Effector memory CD8-positive, alpha-beta T cell (primary cell): ENCODE data around the gene ENGASE.

Experiments used
- ATAC-seq: fragments of 150-1000 bp; cut with Tn5 transposase; replicated peaks from 2 replicates; pipeline ENCODE4 v1.10.0; 2021; ENCODE audit warnings: mild to moderate bottlenecking, moderate library complexity
- DNase-seq, 3 experiments: peaks; one replicate each; pipeline ENCODE4 v3.0.0; 2021
- H3K27ac Mint-ChIP-seq, 2 donors: one replicate each; pipeline ENCODE4 v1.8.0; 2022; ENCODE audit warnings: mild to moderate bottlenecking in 2 of 2, mixed read lengths in 2 of 2, moderate library complexity in 2 of 2
- H3K27me3 Mint-ChIP-seq, 2 donors: one replicate each; pipeline ENCODE4 v1.8.0; 2022; ENCODE audit warnings: mixed read lengths in 2 of 2
- H3K36me3 Mint-ChIP-seq: one replicate; pipeline ENCODE4 v1.8.0; 2022; ENCODE audit warnings: mild to moderate bottlenecking, moderate library complexity, mixed read lengths; ENCODE audit not compliant: insufficient read depth
- H3K4me1 Mint-ChIP-seq, 2 donors: one replicate each; pipeline ENCODE4 v1.8.0; 2022; ENCODE audit warnings: low read depth in 2 of 2, mixed read lengths in 2 of 2
- H3K4me3 Mint-ChIP-seq, 2 donors: one replicate each; pipeline ENCODE4 v1.8.0; 2022; ENCODE audit warnings: mild to moderate bottlenecking in 2 of 2, mixed read lengths in 2 of 2, moderate library complexity in 2 of 2
- H3K9me3 Mint-ChIP-seq, 2 donors: one replicate each; pipeline ENCODE4 v1.8.0; 2022; ENCODE audit warnings: mixed read lengths in 2 of 2

Gene ENGASE

DNA sequence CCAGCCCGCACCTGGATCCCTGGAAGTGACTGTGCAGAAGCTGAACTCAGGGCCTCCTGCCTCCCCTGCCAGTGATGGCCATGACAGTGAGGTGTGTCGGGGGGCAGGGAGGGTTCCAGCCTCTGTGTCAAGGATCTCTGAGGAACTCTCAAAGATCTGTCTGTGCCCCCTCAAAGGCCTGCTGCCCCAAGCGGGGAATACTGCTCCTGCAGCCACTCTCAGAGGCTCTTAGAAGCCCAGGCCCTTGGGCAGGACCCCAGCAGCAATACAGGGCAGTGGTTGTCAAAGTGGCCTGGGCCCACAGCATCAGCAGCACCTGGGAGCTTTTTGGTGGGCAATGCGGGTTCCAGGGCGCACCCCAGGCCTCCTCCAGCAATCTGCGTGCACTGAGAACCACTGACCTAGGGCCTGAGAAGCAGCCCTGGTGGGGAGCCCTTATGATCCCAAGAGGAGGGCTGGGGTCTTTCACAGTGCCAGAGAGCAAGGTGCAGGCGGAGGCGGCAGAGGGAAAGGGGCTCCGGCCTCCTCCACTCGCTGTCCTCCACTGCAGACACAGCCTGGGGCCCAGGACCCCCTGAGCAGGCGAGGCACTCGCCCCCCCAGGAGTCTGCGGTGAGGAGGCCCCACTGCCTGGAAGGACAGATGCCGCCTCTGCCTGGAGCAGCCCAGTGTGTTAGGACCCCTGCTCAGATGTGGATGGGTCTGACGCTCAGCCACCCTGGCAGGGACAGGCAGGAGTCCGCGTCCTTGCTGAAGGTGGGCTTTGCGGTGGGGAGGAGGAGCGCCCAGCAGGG is 42.1 kb downstream of the ENGASE start:
- no peak for ATAC-seq
- DNase-seq: no peak
- Mint-ChIP-seq H3K4me3 (no peak overlapping the region), H3K4me1 (no peaks in the 10 kb centered on the region), H3K36me3 (peaks cover 3% of the 10 kb centered on the region), H3K9me3 (no peaks in the 10 kb centered on the region), H3K27ac (no peak overlapping the region), H3K27me3 (peaks cover 9 to 46% of the 10 kb centered on the region in 2 donors)

DNA sequence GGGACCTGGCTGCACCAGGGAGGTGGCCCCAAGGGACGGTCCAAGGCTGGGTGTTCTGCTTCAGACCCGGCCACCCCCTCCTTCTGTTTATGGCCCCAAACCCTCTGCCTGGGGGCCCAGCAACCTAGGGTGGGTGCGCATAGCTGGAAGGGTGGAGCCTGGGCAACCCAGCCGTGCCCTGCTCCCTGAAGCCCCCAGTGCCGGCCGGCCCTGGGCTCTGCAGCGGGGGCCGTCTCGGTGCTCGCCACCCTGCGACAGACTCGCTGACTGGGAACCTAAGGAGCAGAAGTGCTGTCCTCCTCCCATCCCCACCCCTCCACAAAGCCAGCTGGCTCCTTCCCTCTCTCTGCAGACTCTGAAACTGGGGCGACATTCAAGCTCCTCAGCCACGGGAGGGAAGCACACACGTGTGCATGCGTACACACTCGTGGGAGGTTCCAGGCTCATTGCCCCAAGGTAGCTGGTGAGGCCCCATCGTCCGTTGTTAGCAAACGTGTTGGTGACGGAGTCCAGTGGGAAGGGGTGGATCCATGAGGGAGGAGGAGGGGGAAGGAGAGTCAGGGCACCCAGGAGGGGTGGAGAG is 43.4 kb downstream of the ENGASE start:
- H3K4me1 Mint-ChIP-seq: no peaks in the 10 kb centered on the region
- peaks cover 9 to 38% of the 10 kb centered on the region in 2 donors for H3K27me3 Mint-ChIP-seq
- no peaks in the 10 kb centered on the region for H3K9me3 Mint-ChIP-seq
- H3K4me3 Mint-ChIP-seq: no peak overlapping the region
- ATAC-seq: no peak
- no peak for DNase-seq
- H3K27ac Mint-ChIP-seq: no peak overlapping the region
- H3K36me3 Mint-ChIP-seq: peaks cover 3% of the 10 kb centered on the region

DNA sequence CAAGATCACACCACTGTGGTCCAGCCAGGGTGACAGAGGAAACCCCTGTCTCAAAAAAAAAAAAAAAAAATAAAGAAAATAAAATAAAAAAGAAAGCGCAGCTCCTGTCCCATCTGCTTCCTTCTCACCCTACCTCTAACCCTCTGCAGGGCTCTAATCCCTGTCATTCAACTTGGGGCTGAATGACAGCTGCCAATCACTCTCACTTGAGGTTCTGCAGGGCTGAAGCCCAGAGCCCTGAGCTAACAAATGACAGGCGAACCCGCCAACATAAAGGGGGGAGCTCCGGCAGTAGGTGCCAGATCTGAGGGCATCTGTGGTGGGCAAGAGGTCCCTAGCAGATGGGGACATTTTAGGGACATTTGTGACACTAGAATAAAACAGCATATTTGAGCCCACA is 44.3 kb downstream of the ENGASE start:
- Mint-ChIP-seq H3K4me1 (no peaks in the 10 kb centered on the region), H3K9me3 (no peaks in the 10 kb centered on the region), H3K36me3 (peaks cover 3% of the 10 kb centered on the region), H3K27ac (no peak overlapping the region), H3K27me3 (peaks cover 9 to 30% of the 10 kb centered on the region in 2 donors), H3K4me3 (no peak overlapping the region)
- no peak for ATAC-seq
- no peak for DNase-seq

DNA sequence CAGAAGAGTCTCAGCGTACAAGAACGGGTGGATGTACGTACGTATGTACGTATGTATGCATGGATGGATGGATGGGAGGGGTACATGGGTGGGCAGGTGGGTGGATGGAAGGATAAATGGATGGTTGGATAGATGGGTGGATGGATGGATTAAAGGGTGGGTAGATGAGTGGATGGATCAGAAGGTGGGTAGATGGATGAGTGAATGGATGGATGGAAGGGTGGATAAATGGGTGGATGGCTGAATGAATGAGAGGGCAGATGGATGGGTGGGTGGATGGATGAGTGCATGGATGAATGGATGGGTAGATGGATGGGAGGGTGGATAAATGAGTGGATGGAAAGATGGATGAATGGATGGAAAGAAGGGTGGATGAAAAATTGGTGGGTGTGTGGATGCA is 45.6 kb downstream of the ENGASE start:
- DNase-seq: no peak
- no peak for ATAC-seq

DNA sequence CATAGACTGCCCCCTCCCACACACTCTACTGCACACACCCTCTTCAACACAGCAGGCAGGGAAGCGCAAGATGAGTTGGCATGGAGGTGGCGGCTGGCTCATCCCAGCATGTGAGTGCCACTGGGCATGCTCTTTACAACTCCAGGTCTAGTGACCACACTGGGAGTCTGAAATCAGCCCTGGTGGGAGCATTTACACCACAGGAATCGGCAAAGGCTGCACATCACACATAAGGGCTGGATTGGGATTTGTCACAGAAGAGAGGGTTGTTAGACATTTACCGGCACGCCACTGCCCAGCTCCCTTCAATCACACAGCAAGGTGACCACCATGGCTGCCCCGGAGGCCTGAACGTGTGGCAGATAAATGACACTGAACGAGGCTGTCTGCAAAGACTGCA is 49.4 kb downstream of the ENGASE start:
- Mint-ChIP-seq H3K9me3 (no peaks in the 10 kb centered on the region), H3K4me1 (no peaks in the 10 kb centered on the region), H3K4me3 (no peak overlapping the region), H3K36me3 (peaks cover 3% of the 10 kb centered on the region), H3K27me3 (peaks cover 16 to 44% of the 10 kb centered on the region in 2 donors), H3K27ac (no peak overlapping the region)
- ATAC-seq: no peak
- DNase-seq: no peak

More for the DNA sequence above, 45.6 kb downstream of the ENGASE start:
- no peak overlapping the region for H3K27ac Mint-ChIP-seq
- H3K27me3 Mint-ChIP-seq: peaks cover 9 to 25% of the 10 kb centered on the region in 2 donors
- H3K36me3 Mint-ChIP-seq: peaks cover 3% of the 10 kb centered on the region
- H3K4me3 Mint-ChIP-seq: no peak overlapping the region
- H3K4me1 Mint-ChIP-seq: no peaks in the 10 kb centered on the region
- no peaks in the 10 kb centered on the region for H3K9me3 Mint-ChIP-seq

DNA sequence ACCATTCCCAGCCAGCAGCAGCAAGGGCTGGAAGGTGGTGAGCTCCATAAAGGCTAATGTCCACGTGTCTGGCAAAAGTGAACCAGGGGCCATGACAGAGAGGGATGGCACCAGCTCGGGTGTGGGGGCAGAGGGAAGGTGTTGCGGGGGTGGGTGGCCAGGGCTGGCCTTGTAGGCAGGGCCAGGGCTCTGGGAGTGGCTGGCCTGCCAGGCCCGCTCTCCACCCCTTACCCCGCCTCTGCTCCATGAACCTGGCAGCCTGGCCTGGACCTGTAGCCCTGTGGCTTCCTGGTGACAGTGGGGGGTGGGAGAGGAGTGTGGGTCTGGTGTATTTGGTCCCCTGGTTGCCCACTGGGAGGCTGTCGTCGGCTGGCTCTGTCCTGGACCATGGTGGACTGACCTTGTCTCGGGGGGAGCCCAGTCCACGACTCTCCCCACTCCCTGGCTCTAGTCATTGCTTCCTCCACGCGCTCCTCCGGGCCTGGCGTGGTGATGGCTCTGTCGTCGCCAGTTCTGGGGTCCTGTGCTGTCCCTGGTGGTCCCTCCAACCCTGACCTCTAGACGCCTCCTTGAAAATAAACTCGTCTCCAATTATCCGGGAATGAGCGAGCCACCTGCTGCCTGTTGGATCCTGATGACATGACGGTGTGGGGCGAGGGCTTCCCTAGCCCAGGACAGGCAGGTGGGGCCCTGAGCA is 50.0 kb downstream of the ENGASE start:
- no peaks in the 10 kb centered on the region for H3K4me1 Mint-ChIP-seq
- H3K27me3 Mint-ChIP-seq: peaks cover 14 to 43% of the 10 kb centered on the region in 2 donors
- ATAC-seq (no peak), DNase-seq (no peak)
- H3K9me3 Mint-ChIP-seq: no peaks in the 10 kb centered on the region
- H3K27ac Mint-ChIP-seq: no peak overlapping the region
- no peak overlapping the region for H3K4me3 Mint-ChIP-seq
- H3K36me3 Mint-ChIP-seq: peaks cover 1% of the 10 kb centered on the region

DNA sequence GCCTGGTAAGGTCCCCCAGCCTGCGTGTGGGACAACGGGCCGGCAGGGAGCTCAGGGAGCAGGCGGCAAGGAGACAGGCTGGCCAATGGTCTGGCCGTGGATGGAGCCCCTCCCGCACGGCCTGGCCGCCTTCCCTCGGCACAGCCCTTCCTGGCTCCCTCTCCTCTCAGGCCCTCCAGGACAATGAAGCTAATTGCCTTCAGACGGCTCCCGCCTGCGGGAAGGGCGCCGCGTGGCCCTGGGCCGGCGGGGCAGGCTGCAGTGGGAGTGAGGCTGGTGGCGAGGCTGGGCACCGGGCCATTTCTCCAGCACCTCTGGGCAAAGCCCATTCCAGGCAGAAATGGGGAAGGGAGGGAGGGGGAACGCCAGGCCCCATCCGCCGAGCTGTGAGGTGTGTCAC is 50.9 kb downstream of the ENGASE start:
- DNase-seq: no peak
- Mint-ChIP-seq H3K27me3 (peaks cover 16 to 44% of the 10 kb centered on the region in 2 donors), H3K4me1 (no peaks in the 10 kb centered on the region), H3K9me3 (no peaks in the 10 kb centered on the region), H3K4me3 (no peak overlapping the region), H3K36me3 (no peaks in the 10 kb centered on the region), H3K27ac (no peak overlapping the region)
- ATAC-seq: no peak

DNA sequence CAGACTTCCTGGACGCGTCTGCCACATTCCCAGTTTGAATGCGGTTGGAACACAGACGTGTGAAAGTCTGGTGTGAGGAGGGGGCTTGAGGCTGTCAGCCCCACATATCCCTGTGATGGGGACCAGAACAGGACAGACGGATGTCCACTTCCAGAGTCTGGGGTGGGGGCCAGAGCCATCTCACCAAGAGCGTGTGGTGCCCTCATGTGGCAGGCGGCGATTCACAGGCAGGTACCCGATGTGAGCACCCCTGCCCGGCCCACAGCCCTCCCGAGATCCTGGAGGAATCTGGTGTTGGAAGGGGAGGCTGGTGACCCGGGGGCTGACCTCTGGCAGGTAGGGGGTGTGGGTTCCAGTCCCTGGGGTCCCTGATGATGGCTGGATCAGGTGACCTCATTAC is 51.5 kb downstream of the ENGASE start:
- Mint-ChIP-seq H3K27me3 (peaks cover 20 to 50% of the 10 kb centered on the region in 2 donors), H3K9me3 (no peaks in the 10 kb centered on the region), H3K27ac (no peak overlapping the region), H3K4me1 (no peaks in the 10 kb centered on the region), H3K4me3 (no peak overlapping the region), H3K36me3 (no peaks in the 10 kb centered on the region)
- ATAC-seq (no peak), DNase-seq (no peak)

DNA sequence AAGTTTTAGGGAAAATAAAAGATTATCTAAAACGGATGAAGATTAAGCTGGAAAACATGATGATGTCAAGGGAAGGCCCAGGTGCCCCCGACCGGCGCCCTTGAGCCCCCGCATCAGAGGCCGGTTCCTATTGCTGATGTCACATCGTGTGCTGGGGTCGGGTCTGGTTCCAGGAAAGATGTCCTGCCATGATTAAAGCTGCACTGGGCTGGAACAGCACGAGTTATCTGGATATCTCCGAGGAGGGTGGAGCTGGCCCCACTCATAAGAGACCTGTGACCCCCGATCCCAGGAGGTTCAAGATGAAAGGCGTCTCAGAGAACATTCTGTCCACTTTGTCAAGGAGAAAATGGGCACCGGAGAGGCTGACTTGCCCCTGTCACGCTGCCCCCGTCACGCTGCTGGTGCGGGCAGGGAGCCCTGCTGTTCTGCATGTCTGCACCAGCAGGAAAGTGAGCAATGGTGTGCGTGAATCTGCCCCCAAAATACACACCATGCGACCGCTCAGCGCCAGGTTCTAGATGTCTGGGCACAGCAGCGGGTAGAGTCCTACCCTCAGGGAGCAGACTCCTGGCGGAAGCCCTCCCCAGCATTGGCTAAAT is 53.0 kb downstream of the ENGASE start:
- DNase-seq (no peak), ATAC-seq (no peak)
- no peak overlapping the region for H3K4me3 Mint-ChIP-seq
- peaks cover 27 to 65% of the 10 kb centered on the region in 2 donors for H3K27me3 Mint-ChIP-seq
- H3K36me3 Mint-ChIP-seq: no peaks in the 10 kb centered on the region
- no peaks in the 10 kb centered on the region for H3K9me3 Mint-ChIP-seq
- H3K27ac Mint-ChIP-seq: no peak overlapping the region
- H3K4me1 Mint-ChIP-seq: no peaks in the 10 kb centered on the region

DNA sequence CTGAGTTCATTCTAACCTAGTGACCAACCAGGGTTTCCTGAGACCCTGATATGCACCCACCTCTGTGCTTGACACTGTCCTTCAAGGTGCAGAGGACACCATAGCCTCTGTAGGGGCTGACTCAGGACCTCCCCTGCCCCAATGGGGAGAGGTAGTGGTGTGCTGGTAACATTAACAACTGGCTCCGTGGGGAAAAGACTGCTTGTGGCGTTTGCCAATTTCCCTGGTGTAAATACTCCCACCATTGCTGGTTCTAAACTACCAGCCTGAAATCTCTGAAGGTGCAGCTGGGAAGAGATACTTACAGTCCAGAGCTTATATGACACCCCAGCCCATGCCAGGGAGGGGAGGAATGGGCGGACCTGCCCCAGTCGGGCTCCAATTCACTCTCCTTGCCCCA is 54.9 kb downstream of the ENGASE start:
- DNase-seq (no peak), ATAC-seq (no peak)
- no peak overlapping the region for H3K27ac Mint-ChIP-seq
- H3K9me3 Mint-ChIP-seq: no peaks in the 10 kb centered on the region
- no peaks in the 10 kb centered on the region for H3K36me3 Mint-ChIP-seq
- H3K4me3 Mint-ChIP-seq: no peak overlapping the region
- H3K4me1 Mint-ChIP-seq: no peaks in the 10 kb centered on the region
- peaks cover 27 to 84% of the 10 kb centered on the region in 2 donors for H3K27me3 Mint-ChIP-seq

DNA sequence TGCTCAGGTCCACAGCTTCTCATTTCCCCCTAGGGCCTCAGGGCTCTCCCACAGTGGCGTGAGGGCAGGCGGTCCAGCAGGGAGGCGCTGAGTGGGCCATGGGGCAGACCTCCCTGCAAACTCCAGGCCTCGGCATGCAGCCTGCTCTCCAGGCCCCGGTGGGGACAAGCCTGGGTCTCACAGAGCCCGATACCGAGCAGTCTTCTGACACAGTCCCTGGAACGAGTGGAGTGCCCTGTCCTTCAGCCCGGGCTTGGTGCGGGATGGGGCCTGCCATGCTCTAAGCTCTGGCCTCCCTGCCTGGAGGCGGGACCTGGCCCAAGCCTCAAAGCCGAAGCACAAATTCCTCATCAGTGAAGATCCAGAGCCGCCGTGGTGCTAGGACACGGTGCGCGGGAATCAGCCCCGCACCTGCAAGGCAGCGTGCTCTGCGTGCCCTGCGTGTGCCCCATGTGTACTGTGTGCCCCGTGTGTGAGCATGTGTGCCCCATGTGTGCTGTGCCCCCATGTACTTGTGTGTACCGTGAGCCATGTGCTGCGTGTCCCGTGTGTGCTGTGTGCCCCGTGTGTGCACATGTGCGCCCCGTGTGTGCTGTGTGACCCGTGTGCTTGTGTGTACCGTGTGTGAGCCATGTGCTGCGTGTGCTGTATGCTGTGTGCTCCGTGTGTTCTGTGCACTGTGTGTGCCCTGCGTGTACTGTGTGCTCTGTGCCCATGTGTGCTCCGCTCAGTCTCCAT is 56.1 kb downstream of the ENGASE start:
- Mint-ChIP-seq H3K9me3 (no peaks in the 10 kb centered on the region), H3K27ac (no peak overlapping the region), H3K4me1 (no peaks in the 10 kb centered on the region), H3K4me3 (no peak overlapping the region), H3K27me3 (peaks cover 27 to 94% of the 10 kb centered on the region in 2 donors), H3K36me3 (no peaks in the 10 kb centered on the region)
- DNase-seq (no peak), ATAC-seq (no peak)

DNA sequence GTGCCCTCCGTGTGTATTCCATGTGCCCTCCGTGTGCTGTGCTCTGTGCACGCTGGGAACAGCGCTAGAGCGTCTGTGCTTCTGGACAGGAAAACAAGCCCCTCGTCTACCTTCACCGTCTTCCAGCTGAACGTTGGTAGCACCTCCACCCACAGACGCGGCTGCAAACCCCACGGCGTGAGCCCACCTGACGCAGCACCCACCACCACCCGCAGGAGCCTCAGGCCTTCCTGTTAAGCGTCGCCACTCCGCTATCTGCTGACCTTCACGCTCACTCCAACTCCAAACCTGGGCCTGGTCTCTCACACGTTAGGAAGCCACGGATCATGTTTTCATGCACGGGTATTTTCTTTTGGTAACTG is 56.6 kb downstream of the ENGASE start:
- Mint-ChIP-seq H3K27me3 (peaks cover 27 to 94% of the 10 kb centered on the region in 2 donors), H3K4me3 (no peak overlapping the region), H3K4me1 (peaks cover 0 to 2% of the 10 kb centered on the region in 2 donors), H3K9me3 (no peaks in the 10 kb centered on the region), H3K36me3 (no peaks in the 10 kb centered on the region), H3K27ac (no peak overlapping the region)
- DNase-seq (no peak), ATAC-seq (no peak)

DNA sequence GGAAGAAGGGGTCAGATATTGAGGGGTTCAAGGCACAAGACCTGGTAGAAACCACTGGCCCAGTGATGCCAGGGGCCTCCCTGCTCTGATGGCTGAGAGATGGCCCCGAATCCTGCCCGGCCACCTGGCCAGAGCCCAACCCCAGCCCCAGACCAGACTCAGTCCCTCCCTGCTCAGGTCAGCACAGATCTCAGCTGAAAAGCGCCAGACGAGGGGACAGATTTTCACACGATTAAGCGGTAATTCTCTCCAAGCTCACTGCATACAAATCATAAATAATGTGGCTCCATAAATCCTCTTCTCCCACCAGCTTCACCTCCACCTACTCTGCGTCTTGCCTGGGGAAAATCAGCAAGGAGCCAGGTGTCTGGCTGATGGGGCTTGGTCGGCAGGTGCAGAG is 57.1 kb downstream of the ENGASE start:
- ATAC-seq: no peak

More for the DNA sequence above, 57.1 kb downstream of the ENGASE start:
- no peak overlapping the region for H3K27ac Mint-ChIP-seq
- H3K27me3 Mint-ChIP-seq: peaks cover 22 to 94% of the 10 kb centered on the region in 2 donors
- H3K9me3 Mint-ChIP-seq: no peaks in the 10 kb centered on the region
- no peak for DNase-seq
- H3K4me3 Mint-ChIP-seq: no peak overlapping the region
- H3K36me3 Mint-ChIP-seq: no peaks in the 10 kb centered on the region
- H3K4me1 Mint-ChIP-seq: peaks cover 0 to 2% of the 10 kb centered on the region in 2 donors
